GM19239 (cell line): ENCODE data around the gene MRPS15.

Experiments used
- DNase-seq: peaks from one replicate; pipeline ENCODE4 v3.0.0; 2011; ENCODE audit warnings: low spot score; ENCODE audit not compliant: insufficient read length
- FAIRE-seq: peaks from 2 replicates; lab custom pipeline; 2011; peaks lifted over from hg19 to GRCh38; lab: Jason Lieb, UNC

MRPS15 gene

GRCh38 chr1:36464605-36465393 is 615 bp upstream of the MRPS15 start:
- no peak for DNase-seq
- FAIRE-seq: peak; percentile 64

DNA sequence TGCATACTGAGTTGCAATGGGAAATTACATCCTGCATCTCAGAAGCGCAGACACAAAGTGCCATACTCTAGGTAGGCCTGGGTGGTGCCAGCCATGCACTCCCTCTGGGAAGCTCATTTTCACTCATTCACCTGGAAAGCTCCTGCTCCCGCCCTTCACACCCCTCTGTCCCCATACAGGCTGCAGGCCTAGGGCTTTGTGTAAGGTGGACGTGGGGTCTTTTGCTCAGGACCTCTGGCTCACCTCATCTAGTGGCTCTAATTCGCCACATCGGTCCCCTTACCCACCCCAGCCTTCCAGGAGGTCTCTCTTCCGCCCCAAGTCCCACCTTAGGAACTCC is 751 bp downstream of the MRPS15 start:
- no peak for FAIRE-seq
- DNase-seq: no peak

GRCh38 chr1:36458910-36459309 is 5.3 kb downstream of the MRPS15 start:
- DNase-seq: no peak
- no peak for FAIRE-seq

- peak; percentile 69 for FAIRE-seq
- no peak for DNase-seq
Measured at GRCh38 chr1:36457691-36458090, 6.5 kb downstream of the MRPS15 start.

GRCh38 chr1:36456391-36456928 is 7.7 kb downstream of the MRPS15 start:
- FAIRE-seq: no peak

DNA sequence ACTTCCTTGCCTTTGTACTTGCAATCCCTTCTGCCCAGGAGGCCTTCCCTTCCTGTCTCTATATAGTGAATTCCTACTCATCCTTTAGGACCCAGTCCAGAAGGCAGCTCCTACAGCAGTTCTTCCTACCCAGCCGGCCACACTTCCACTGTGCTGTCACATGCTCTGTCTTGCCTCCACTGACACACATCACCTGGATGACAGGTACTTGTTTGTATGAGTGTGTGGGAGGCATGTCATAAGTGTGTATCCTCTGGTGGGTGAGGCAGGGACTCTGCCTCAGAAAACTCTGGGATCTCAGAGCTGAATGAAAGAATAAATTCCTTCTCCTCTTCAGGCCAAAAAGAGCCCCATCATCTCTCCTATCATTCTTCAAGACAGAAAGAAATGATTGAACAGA is 8.8 kb downstream of the MRPS15 start:
- DNase-seq (no peak), FAIRE-seq (no peak)

More at GRCh38 chr1:36456391-36456928, 7.7 kb downstream of the MRPS15 start:
- DNase-seq: no peak

DNA sequence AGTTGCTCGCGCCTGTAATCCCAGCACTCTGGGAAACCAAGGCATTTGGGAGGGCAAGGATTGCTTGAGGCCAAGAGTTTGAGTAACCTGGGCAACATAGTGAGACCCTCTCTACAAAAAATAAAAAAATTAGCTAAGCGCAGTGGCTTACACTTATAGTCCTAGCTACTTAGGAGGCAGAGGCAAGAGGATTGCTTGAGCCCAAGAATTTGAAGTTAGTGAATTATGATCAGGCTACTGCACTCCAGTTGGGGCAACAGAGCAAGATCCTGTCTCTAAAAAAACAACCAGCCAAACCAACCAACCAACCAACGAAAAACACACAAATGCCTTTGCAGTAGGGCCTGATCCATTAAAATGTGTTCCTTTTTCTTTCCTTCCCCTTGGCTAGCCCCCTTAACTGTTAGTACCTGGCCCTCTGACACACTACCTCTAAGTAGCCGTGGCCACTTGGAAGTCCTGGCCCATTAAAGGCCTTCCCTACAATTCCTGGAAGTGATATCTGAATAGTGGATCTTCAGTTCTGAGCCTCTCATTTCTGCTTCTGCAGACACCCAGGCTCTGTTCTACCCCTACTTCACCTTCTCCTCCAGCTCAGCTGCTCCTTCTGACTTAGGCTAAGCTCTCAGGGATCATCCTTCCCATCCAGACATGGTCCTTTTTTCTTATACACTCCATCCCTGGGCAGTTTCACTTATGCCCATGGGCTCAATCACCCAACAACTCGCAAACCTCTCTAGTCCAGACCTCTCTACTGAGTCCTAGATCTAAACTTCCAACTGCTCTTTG is 10.4 kb downstream of the MRPS15 start:
- FAIRE-seq: no peak

DNA sequence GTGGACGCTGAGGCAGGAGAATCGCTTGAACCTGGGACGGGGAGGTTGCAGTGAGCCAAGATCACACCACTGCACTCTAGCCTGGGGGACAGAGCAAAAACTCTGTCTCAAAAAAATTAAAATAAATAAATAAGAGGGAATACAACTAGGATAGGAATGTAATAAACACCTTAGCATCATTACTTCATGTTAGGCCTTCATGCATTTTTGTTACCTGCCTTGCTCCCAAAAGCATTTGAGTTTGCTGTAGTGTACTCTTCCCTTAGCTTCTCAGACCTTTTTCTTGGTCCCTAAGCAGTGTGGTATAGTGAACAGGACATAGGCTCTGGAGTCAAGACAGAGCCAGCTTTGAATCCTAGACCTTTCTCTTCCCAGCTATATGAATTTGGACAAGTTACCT is 11.1 kb downstream of the MRPS15 start:
- no peak for DNase-seq
- no peak for FAIRE-seq

More for the DNA sequence above, 10.4 kb downstream of the MRPS15 start:
- DNase-seq: no peak

- DNase-seq (no peak), FAIRE-seq (no peak)
Measured at GRCh38 chr1:36450919-36451305, 13.3 kb downstream of the MRPS15 start.

- peak; percentile 97 for DNase-seq
- FAIRE-seq: peak; percentile 100
Measured at GRCh38 chr1:36450270-36450918, 13.8 kb downstream of the MRPS15 start, which contains the start of gene OSCP1. TSS of gene OSCP1 (minus strand) at chr1:36450451. CDS start at chr1:36450369, 82 bp downstream.

- FAIRE-seq: no peak
Measured at GRCh38 chr1:36448530-36449056, 15.6 kb downstream of the MRPS15 start.

GRCh38 chr1:36447450-36447849 is 16.7 kb downstream of the MRPS15 start:
- DNase-seq: no peak
- no peak for FAIRE-seq

More at GRCh38 chr1:36448530-36449056, 15.6 kb downstream of the MRPS15 start:
- DNase-seq: no peak

DNA sequence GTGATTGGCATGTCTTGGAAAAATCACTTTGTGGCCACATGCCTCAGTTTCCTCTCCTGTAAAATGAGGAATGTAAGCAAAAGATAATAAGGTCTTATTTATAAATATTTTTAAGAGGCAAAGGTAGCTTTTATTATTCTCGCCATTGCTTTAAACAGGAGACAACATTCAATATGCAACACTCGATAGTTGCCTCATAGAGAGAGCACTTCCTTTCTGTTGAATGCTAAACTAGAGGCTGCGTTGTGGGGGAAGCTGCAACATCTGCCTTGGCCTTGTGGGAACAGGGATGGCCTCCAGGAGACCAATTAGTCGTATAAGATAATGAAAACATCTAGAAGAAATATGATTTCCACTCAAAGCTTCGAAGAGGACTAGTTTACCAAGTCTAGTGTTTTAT is 17.4 kb downstream of the MRPS15 start:
- DNase-seq: no peak

GRCh38 chr1:36446271-36446670 is 17.9 kb downstream of the MRPS15 start:
- DNase-seq: no peak
- FAIRE-seq: peak; percentile 39

More for the DNA sequence above, 17.4 kb downstream of the MRPS15 start:
- FAIRE-seq: no peak

GRCh38 chr1:36443297-36443696 is 20.9 kb downstream of the MRPS15 start:
- DNase-seq (no peak), FAIRE-seq (no peak)

GRCh38 chr1:36442337-36442736 is 21.8 kb downstream of the MRPS15 start:
- DNase-seq (no peak), FAIRE-seq (no peak)

DNA sequence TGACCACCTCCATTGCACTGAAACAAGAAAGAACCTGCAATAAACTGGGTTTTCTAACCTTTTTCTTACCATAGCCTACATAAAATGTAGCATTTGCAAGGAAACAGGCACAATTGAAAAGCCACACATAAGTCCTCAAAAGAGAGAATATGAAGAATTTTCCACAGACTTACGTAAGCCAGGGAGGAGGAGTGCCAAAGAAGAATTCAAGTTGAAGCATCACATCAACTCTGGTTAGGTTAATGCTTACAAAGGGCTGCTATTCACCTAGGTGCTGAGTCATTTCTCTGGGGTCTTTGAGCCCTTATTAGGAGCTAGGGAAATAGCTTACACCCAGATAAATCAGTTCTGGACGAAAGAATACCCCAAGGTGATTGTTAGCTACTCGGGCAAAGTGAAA is 23.5 kb downstream of the MRPS15 start:
- no peak for FAIRE-seq

GRCh38 chr1:36440044-36440443 is 24.1 kb downstream of the MRPS15 start:
- DNase-seq (no peak), FAIRE-seq (no peak)

More for the DNA sequence above, 23.5 kb downstream of the MRPS15 start:
- no peak for DNase-seq

DNA sequence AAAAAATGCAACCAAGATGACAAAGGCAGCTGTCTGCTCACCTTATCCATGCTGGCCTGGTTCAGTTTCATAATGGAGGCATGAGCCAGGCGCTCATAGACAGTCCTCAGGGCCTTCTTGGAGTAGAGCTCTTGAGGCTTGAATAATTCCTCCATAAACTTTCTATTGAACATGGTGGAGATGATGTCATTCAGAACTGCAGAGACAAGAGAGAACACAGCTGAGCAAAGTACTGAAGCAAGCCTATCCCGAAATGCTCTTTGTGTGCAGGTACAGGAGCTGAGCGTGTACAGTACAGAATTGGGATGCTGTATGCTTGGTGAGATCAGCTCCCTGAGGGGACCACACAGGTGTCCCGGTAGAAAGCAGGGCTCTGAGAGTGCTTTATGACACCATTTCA is 25.5 kb downstream of the MRPS15 start:
- DNase-seq: no peak
- no peak for FAIRE-seq

- no peak for FAIRE-seq
- no peak for DNase-seq
Measured at GRCh38 chr1:36436821-36437220, 27.4 kb downstream of the MRPS15 start.
